ENCODE data around the gene PRADC1.
"Not testable (repeated sequence)": the region's sequence is repeated elsewhere in the genome, so short reads cannot be mapped to it uniquely, and the experiment has no call there.

Gene PRADC1

GRCh38 chr2:73233154-73233931, at the start of gene PRADC1:
PRADC1 (minus strand) TSS chr2:73233239; CDS start chr2:73233160, 79 bp downstream.
- in situ Hi-C loops (cut with MboI; ENCODE audit: low sequenced_read_pairs), result no loop called here

- in situ Hi-C loops (cut with MboI; ENCODE audit: low sequenced_read_pairs), result no loop called here
These were observed 48.2 kb upstream of the PRADC1 start for GRCh38 chr2:73281244-73281643.

GRCh38 chr2:73279852-73280251, 46.8 kb upstream of the PRADC1 start:
- in situ Hi-C loops (cut with MboI; ENCODE audit: low sequenced_read_pairs), result no loop called here

- in situ Hi-C loops (cut with MboI; ENCODE audit: low sequenced_read_pairs), result no loop called here
These were observed 39.2 kb upstream of the PRADC1 start for GRCh38 chr2:73272270-73272669.

- in situ Hi-C loops (cut with MboI; ENCODE audit: low sequenced_read_pairs), result no loop called here
These were observed 36.8 kb upstream of the PRADC1 start for GRCh38 chr2:73269686-73270465.

GRCh38 chr2:73268830-73269685, 36.0 kb upstream of the PRADC1 start:
- in situ Hi-C loops (cut with MboI; ENCODE audit: low sequenced_read_pairs), result no loop called here

- in situ Hi-C loops (cut with MboI; ENCODE audit: low sequenced_read_pairs), result no loop called here
These were observed 35.4 kb upstream of the PRADC1 start for GRCh38 chr2:73268366-73268829.

GRCh38 chr2:73267008-73267407, 34.0 kb upstream of the PRADC1 start:
- in situ Hi-C loops (cut with MboI; ENCODE audit: low sequenced_read_pairs), result no loop called here

GRCh38 chr2:73266061-73266901, 33.2 kb upstream of the PRADC1 start:
- in situ Hi-C loops (cut with MboI; ENCODE audit: low sequenced_read_pairs), result no loop called here

GRCh38 chr2:73265298-73266060, 32.4 kb upstream of the PRADC1 start:
- in situ Hi-C loops (cut with MboI; ENCODE audit: low sequenced_read_pairs), result no loop called here

- in situ Hi-C loops (cut with MboI; ENCODE audit: low sequenced_read_pairs), result no loop called here
These were observed 31.7 kb upstream of the PRADC1 start for GRCh38 chr2:73264783-73265182.

GRCh38 chr2:73264332-73264606, 31.2 kb upstream of the PRADC1 start:
- in situ Hi-C loops (cut with MboI; ENCODE audit: low sequenced_read_pairs), result no loop called here

GRCh38 chr2:73263540-73264331, 30.7 kb upstream of the PRADC1 start:
- in situ Hi-C loops (cut with MboI; ENCODE audit: low sequenced_read_pairs), result no loop called here

- in situ Hi-C loops (cut with MboI; ENCODE audit: low sequenced_read_pairs), result not testable (repeated sequence)
These were observed 29.8 kb upstream of the PRADC1 start for GRCh38 chr2:73262691-73263429.

GRCh38 chr2:73262108-73262651, 29.1 kb upstream of the PRADC1 start:
- in situ Hi-C loops (cut with MboI; ENCODE audit: low sequenced_read_pairs), result no loop called here

GRCh38 chr2:73260338-73260984, 27.4 kb upstream of the PRADC1 start:
- in situ Hi-C loops (cut with MboI; ENCODE audit: low sequenced_read_pairs), result no loop called here

GRCh38 chr2:73259704-73260337, 26.8 kb upstream of the PRADC1 start:
- in situ Hi-C loops (cut with MboI; ENCODE audit: low sequenced_read_pairs), result no loop called here
